Activated CD4-positive, alpha-beta T cell treated with anti-CD3 and anti-CD28 coated beads, Interleukin-2, amount 50 U/mL, for 16 hours (primary cell): ENCODE data around the gene GRIA1.
"Not testable (repeated sequence)": the region's sequence is repeated elsewhere in the genome, so short reads cannot be mapped to it uniquely, and the experiment has no call there.

Experiments
- DNase-seq: peaks from one replicate; pipeline ENCODE4 v3.0.0-alpha.2; 2020

The GRIA1 gene

GRCh38 chr5:153670101-153670500 is 179.6 kb downstream of the GRIA1 start:
- no peak for DNase-seq

- no peak for DNase-seq
Observed at GRCh38 chr5:153671653-153672346, 181.3 kb downstream of the GRIA1 start.

GRCh38 chr5:153672347-153673090 is 182.0 kb downstream of the GRIA1 start:
- no peak for DNase-seq

DNA sequence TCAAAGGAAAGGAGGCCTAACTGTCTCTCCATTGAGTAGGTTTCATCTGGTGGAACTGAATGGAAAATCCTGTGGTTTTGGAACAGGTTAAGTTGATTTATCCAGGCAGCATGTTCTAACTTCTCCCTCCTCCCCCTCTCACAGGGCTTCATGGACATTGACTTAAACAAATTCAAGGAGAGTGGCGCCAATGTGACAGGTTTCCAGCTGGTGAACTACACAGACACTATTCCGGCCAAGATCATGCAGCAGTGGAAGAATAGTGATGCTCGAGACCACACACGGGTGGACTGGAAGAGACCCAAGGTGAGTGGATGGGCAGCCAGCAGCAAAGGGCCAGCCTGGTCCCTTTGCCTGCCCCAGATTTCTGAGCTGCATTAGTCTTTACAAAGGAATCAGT is 183.9 kb downstream of the GRIA1 start:
- no peak for DNase-seq

- DNase-seq: no peak
Observed at GRCh38 chr5:153676406-153676805, 185.9 kb downstream of the GRIA1 start.

GRCh38 chr5:153676821-153677220 is 186.4 kb downstream of the GRIA1 start:
- DNase-seq: no peak

DNA sequence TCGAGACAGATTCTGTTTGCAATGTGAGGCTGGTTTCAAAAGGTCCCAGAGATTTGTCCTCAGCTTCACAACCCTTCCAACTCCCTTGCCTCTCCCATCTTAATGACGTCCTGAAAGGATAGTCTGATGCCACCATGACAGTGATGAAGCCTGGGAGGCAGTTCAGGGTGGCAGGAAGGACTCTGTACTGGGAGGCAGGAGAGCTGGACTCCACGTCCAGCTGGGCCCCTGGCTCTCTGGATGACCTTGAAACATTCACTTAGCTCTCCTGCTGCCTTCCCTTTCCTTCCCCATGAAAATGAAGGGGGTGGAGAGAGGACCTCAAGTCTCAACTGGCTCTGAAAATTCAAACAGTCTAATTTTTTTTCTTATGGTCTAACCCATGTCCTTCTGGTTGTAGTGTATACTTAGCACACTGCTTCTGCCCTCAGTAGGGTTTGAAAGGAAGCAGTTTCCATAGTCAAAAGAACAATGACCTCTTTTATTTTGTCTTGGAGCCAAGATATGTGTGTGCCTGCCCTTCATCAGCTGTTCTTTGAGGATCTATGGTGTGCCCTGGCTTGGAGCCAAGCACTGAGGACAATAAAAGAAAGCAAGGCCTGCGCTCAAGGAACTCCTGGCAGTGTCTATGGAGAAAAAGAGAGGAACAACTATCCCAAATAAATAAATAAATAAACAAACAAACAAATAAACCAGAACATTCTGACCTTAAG is 188.3 kb downstream of the GRIA1 start:
- DNase-seq: no peak

DNA sequence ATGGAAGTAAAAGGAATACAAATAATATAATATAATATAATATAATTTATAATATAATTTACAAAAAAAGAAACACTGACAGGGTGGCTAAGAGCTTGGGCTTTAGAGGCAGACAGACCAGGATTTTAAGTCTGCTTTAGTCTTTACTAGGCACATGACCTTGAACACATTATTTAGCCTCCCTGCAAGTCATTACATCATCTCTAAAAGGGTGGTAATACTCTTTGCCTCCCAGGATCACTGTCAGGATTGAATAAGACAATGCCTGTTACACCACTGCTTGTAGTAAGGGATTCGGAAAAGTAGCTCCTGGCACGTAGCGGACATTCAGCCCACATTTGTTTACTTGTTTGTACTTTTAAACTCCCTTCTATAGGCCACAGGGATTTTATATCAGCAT is 199.8 kb downstream of the GRIA1 start:
- DNase-seq: no peak

- DNase-seq: no peak
Observed at GRCh38 chr5:153696256-153696655, 205.8 kb downstream of the GRIA1 start.

GRCh38 chr5:153699035-153699434 is 208.6 kb downstream of the GRIA1 start:
- no peak for DNase-seq

DNA sequence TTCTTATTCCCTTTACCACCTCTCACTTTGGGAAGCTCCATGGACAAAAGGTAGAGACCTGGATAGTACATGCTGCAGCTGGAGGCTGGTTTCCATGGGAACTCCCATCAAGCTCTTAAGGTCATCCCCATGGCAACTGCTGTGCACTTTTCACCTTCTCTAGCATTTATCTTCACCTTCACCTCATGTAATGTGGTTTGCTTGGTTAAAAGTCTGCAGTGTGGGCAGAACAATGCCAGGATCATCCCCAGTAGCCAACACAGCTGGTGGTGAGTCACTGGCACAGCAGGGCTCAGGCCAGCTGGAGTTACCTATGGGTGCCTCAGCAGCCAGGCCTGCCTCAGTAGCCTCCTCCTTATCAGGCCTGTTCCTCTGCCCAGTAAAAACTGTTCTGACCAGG is 210.5 kb downstream of the GRIA1 start:
- no peak for DNase-seq

- no peak for DNase-seq
Observed at GRCh38 chr5:153702265-153702664, 211.8 kb downstream of the GRIA1 start.

- no peak for DNase-seq
Observed at GRCh38 chr5:153704110-153704509, 213.6 kb downstream of the GRIA1 start.

GRCh38 chr5:153707626-153708025 is 217.2 kb downstream of the GRIA1 start:
- no peak for DNase-seq

GRCh38 chr5:153711755-153712154 is 221.3 kb downstream of the GRIA1 start:
- DNase-seq: no peak

- no peak for DNase-seq
Observed at GRCh38 chr5:153712946-153713345, 222.5 kb downstream of the GRIA1 start.

DNA sequence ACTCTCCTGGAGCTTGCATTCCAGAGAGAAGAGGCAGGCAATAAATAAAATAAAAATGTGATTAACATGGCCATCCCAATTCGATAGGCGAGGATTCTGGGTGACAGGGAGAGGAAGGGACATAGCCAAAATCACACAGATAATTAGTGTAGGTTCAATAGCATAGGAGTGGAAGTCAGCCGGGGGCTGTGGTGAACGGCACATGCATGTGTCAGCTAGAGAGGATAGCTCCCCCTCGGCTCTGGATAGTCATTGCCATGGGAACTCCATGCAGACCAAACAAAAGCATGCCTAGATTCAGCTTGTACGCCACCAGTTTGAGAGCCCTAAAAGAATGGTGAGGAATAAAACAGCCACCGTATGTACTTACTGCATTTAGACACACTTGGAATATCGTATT is 223.5 kb downstream of the GRIA1 start:
- no peak for DNase-seq

DNA sequence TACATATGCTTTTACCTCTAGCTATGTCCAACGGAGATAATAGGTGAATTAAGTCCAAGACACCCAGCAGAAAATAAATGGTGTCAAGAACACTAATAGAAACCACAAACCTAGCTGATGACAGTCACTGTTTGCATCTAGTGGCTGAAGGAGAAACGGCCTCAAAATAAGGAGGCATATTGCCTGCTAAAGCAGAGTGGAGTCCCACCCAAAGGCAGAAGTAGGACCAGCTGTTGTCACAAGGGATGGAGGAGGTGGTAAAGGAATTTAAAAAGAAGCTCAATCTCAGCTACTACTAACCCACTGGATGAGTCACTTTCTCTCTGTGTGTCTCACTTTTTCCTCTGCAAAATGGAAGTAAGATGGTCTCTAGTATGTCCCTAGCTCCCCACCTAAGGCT is 224.3 kb downstream of the GRIA1 start:
- DNase-seq: no peak

- DNase-seq: no peak
Observed at GRCh38 chr5:153717287-153717686, 226.8 kb downstream of the GRIA1 start.

- no peak for DNase-seq
Observed at GRCh38 chr5:153718713-153719112, 228.2 kb downstream of the GRIA1 start.

DNA sequence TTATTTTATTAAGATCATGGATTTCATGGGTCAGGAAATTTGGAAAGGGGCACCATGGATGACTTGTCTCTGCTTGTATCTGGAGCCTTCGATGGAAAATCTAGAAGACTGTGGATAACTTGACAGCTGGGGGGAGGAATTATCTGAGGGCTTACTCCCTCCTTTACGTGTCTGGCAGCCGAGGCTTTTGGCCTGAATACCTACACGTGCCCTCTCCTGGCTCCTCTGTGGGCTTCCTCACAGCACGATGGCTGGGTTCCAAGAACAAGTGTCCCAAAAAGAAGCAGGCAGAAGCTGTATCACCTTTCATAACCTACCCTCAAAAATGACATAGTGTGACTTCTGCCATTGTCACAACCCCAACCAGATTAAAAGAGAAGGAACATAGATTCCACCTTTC is 228.9 kb downstream of the GRIA1 start:
- no peak for DNase-seq

GRCh38 chr5:153723022-153723610 is 232.6 kb downstream of the GRIA1 start:
- DNase-seq: not testable (repeated sequence)

- DNase-seq: no peak
Observed at GRCh38 chr5:153742060-153742459, 251.6 kb downstream of the GRIA1 start.

DNA sequence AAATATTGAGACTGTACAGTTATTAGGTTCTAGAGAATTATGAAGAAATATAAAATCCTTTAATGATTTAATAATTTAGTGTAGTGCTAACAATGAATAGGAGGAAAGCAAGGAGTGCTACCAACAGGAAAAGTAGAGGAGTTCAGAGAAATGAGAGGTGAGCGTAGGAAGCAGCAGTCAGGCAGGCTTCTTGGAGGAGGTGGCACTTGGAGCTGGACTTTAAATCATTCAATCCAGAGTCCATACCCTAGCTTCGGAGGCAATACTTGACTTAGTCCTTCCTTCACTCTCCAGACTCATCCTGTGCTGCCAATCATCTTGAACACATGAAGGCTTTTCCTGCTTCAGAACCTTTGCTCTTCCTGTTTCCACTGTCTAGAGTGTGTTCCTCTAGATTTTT is 254.3 kb downstream of the GRIA1 start:
- no peak for DNase-seq
